Astrocyte of the spinal cord (primary cell): ENCODE measurements around the gene DGKB.

Experiments
- DNase-seq: peaks from one replicate; pipeline ENCODE4 v3.0.0; 2011; ENCODE audit warnings: low read depth, low spot score
- H3K4me3 ChIP-seq: 2 replicates; pipeline ENCODE4 v1.5.1; 2011; ENCODE audit warnings: low read depth, mild to moderate bottlenecking, low read length, moderate library complexity
- CTCF ChIP-seq: IDR thresholded peaks from 2 replicates; pipeline ENCODE4 v1.5.1; 2012; ENCODE audit warnings: low read depth, mild to moderate bottlenecking, low read length, inconsistent platforms
- in situ Hi-C: cut with HindIII; loops from 2 replicates; pipeline ENCODE4 v1.10.0; 2017; ENCODE audit warnings: low sequenced_read_pairs

DGKB gene

GRCh38 chr7:14894826-14895225 is 7.7 kb downstream of the DGKB start:
- in situ Hi-C loops, result no loop called here
- no peak for TF ChIP-seq CTCF
- H3K4me3 ChIP-seq, result no peak overlapping the region
- no peak for DNase-seq

DNA sequence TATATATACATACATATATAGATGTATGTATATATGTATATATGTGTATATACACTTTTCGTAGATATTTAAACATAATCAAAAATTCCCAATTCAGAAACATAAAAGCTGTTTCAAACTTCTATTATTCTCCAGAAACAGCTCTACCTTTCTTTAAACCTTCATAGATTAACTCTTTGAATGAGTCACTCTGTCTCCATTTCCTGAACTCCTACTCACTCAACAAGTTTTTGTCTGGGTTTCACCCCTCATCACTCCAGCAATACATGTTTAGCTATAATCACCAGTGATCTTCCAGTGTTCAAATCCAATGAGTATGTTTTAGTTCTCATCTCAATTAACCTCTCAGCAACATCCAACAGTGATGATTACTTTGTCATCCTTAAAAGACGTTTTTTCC is 9.6 kb downstream of the DGKB start:
- TF ChIP-seq CTCF, result no peak
- DNase-seq, result no peak
- in situ Hi-C loops, result no loop called here

DNA sequence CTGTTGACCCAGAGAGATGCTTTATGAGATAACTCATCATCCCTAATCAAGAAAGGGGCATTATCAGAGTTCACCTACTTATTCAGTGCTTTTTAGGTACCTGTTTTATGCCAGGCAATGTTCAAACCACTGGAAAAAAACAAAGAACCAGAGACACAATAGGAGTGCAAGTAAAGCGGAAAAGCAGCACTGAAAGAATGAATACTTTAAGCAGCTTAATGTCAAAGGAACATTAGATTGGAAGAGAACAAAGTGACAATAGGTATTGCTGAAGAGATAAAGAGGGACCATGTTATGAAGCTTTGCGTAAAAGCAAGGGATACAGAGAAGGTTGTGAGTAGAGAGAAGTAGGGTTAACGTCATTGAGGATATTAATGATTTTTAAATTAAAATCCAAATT is 11.3 kb downstream of the DGKB start:
- in situ Hi-C loops, result no loop called here
- no peak for TF ChIP-seq CTCF
- H3K4me3 ChIP-seq, result no peak overlapping the region
- DNase-seq, result no peak

More for the DNA sequence above, 9.6 kb downstream of the DGKB start:
- no peak overlapping the region for H3K4me3 ChIP-seq

DNA sequence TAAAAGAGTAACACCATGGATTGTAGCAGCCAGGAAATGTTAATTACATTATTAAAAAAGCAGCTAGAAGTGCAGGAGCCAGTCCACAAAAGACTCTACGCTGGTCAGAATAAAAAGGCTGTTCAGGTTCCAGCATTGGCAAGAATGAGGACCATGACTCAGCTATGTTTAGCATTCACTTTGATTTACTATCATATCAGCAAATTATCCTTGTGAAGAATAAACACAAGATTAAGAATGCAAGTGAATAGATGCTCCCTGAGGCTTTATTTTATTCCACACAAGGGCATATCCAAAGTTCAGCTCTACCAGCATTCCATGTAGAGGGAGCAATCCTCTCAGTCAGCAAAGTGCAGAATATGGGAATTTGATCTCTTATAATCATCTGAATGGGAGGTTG is 13.6 kb downstream of the DGKB start:
- TF ChIP-seq CTCF, result no peak
- in situ Hi-C loops, result no loop called here
- DNase-seq, result no peak
- no peak overlapping the region for H3K4me3 ChIP-seq

- in situ Hi-C loops, result no loop called here
- no peak for DNase-seq
- no peak for TF ChIP-seq CTCF
- no peak overlapping the region for H3K4me3 ChIP-seq
Measured at GRCh38 chr7:14886533-14886932, 16.0 kb downstream of the DGKB start.

- in situ Hi-C loops, result no loop called here
- TF ChIP-seq CTCF, result no peak
- no peak for DNase-seq
- no peak overlapping the region for H3K4me3 ChIP-seq
Measured at GRCh38 chr7:14875941-14876587, 26.5 kb downstream of the DGKB start.
